Lung microvascular endothelial cell (primary cell): ENCODE data around the gene EXOC5. TPM values are rescaled to one million over a fixed set of nuclear protein-coding genes. Genes with fewer than 3 reads are reported as not detected.
"Not testable (repeated sequence)": the region's sequence is repeated elsewhere in the genome, so short reads cannot be mapped to it uniquely, and the experiment has no call there.

Experiments used
- DNase-seq, 2 donors: peaks; one replicate each; pipeline versions ENCODE4 v3.0.0 to v3.0.0-alpha.2; 2010; ENCODE audit warnings: low read depth in 2 of 2
- total RNA-seq: library from RNA; depleted of rRNA; stranded (reverse); fragments of >200 nt; gene quantifications from 2 replicates; pipeline ENCODE4 v1.2.1, GENCODE V29; 2014

EXOC5 gene
- total RNA-seq, 1 donor from 2014 or later: 25.2 TPM

DNA sequence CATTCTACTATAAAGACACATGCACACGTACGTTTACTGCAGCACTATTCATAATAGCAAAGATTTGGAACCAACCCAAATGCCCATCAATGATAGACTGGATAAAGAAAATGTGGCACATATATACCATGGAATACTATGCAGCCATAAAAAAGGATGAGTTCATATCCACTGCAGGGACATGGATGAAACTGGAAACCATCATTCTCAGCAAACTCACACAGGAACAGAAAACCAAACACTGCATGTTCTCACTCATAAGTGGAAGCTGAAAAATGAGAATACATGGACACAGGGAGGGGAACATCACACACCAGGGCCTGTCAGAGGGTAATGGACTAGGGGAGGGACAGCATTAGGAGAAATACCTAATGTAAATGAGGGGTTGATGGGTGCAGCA lies 10.5 kb downstream of the EXOC5 start:
- not testable (repeated sequence) for DNase-seq

DNA sequence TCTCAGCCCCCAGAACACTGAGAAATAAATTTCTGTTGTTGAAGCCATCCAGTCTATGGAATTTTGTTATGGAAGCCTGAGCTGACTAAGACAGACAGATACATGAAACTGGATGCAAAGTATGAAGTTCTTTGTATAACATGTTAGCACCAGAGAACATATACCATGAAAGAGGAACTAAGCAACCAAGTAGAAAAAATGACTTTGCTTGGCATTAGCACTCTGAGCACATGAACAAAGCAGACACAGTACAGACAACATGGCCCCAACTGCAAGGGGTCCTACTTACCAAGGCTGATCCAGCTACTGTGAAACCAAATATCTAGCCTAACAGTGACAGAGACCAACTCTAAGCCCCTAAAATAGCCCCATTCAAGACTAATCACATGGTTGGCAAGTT lies 13.8 kb downstream of the EXOC5 start:
- DNase-seq: no peak

DNA sequence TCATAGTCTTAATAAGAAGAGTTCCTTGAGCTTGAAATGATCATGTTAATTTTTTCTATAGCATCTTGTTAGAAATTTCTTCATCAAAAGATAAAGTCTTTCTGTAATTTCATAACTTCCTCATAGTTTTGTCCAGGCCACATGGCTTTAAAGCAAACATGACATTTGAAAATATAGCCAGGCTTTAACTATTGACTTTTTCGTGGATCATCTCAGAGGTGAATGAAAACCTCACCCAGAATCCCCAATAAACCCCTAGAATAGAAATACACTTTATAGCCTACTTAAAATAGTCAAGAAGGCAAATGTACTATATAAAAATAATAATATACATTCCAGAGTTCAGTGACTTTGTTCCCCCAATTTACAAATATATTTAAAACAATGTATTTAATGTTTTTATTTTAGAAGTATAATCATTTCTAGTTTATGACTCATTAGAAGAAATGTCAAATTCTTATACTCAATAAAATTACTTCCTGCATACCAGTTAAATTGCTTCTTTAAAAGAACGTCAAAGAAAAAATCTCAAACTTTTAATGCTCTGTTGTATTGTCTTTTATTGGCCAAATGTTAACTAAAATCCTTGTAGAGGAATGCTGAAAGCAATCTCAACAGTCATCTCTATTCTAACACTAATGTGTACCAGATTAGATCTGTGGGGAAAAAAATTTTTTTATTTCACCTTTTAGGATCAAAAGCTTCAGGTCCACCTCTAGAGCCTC lies 21.6 kb downstream of the EXOC5 start:
- DNase-seq: no peak

DNA sequence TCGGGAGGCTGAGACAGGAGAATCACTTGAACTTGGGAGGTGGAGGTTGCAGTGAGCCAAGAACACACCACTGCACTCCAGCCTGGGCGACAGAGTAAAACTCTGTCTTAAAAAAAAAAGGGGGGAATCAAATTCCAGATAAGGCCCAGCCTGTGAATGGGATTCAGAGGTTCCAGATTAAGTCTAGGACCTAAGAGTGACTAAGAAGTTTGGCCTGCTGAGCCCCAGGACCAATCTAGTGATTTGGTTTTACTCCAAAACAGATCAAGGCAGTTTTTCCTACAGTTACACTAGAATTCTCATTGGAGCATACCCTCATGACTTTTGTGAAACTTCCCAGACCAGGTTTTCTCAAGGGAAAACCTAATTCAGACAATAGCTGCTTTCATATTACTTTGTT lies 22.8 kb downstream of the EXOC5 start:
- DNase-seq: no peak

DNA sequence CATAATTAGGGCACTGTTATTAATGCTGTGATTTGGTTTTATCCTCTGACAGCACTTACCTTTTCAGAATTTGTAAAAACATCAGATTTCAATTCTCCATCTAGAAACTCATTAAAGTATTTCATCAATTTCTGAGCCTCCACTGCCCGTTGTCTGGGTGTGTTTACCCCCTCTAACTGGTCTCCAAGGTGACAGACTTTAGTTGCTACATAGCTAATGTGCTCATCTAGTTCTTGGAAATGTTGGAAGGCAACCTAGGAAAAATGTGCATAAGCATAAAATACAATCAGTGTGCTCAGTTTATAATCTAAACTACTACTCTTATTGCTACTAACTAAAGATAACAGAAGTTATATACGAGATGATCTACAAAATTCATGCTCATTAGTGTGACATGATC lies 24.6 kb downstream of the EXOC5 start:
- DNase-seq: peak in 1 of 2 donors; percentile 5

DNA sequence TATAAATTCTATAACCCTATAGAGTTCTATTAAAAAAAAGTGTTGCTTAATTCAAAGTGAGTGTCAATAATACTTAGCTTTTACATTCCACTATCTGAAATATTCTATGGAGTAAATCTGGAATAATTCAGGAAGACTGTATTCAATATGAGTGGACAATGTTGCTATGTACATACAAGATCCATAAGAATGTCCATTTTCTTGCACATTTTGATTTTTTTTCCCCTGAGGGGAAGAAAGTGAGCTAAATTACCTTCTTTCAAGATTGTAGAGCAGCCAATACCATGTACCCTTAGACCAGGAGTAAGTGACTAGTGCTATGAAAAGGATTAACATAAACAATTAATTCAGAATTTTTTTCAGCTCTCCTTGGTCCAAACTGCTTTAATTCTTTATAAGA lies 25.4 kb downstream of the EXOC5 start:
- no peak for DNase-seq

DNA sequence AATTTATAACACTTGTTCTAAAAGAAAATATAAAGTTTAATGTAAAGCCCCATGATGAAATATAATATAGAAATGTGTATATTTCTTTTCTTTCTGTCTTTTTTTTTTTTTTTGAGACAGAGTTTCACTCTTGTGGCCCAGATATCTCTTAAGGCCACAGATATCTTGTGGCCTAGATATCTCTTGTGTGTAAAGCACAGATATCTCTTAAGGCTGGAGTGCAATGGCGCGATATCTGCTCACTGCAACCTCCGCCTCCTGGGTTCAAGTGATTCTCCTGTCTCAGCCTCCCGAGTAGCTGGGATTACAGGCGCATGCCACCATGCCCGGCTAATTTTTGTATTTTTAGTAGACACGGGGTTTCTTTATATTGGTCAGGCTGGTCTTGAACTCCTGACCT lies 28.6 kb downstream of the EXOC5 start:
- DNase-seq: not testable (repeated sequence)

DNA sequence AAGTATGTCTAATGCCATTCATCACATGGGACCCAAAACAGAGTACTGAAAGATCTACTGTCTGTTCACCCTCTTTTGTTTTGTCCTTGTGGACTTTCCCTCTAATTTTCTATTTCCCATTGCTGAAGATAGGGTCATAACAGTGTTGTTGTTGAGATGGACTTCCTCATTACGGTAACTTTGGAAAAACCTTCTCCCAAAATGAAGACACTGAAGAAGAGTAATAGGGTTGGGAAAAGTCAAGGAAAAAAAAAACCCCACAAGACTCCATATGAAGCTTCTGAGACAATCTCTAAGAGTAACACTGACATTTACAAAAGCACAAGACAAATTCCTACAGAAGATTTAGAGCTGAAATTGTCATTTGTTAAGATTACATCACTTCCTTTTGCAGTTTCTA lies 36.7 kb downstream of the EXOC5 start:
- no peak for DNase-seq

DNA sequence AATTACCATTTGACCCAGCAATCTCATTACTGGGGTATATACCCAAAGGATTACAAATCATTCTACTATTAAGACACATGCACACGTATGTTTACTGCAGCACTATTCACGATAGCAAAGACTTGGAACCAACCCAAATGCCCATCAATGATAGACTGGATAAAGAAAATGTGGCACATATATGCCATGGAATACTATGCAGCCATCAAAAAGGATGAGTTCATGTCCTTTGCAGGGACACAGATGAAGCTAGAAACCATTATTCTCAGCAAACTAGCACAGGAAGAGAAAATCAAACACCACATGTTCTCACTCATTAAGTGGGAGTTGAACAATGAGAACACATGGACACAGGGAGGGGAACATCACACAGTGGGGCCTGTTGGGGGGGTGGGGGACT lies 40.4 kb downstream of the EXOC5 start:
- DNase-seq: not testable (repeated sequence)

DNA sequence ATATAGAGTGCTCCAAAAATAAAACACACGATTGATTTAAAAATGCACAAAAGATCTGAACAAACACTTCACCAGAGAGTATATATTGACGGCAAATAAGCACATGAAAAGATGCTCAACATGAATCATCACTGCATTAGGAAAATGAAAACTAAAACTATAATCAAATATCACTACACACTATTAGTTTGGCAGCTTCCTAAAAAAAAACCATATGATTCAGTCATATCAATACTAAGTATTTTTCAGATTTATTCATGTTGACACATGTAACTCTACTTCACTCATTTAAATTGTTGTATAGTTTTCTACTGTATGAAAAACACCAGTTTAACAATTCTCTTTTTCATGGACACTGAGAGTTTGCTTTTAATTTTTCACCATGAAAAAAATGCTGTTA lies 41.6 kb downstream of the EXOC5 start:
- no peak for DNase-seq

DNA sequence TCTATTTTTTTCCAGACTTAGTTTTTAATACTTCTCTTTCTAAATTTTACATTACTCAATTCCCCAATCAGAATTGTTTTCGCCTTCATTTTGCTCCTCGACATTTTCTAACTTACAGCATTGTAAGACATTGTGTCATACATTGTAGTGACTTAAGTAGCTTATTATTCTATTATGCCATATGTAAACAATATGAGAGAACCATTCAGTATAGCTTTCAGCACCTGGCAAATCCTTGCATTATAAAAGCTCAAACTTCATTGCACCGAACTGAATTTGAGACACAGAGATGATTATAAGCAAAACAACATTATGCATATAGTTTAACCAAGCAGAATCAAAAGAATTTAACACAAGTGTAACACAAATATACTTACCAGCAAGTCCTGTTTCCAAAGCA lies 46.8 kb downstream of the EXOC5 start:
- no peak for DNase-seq

DNA sequence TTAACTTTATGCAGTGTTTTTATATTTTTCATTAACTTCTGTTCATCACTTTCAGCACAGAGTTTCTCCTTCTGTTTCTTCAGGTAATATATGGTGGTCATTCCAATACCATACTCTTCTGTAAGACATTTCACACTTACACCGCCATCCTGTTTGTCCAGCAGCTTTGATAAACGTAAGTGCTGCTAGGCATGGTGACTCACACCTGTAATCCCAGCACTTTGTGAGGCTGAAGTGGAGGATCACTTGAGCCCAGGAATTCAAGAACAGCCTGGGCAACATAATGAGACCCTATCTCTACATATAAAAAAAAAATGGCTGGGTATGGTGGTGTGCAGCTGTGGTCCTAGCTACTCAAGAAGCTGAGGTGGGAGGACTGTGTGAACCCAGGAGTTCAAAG lies 55.8 kb downstream of the EXOC5 start:
- DNase-seq: no peak

DNA sequence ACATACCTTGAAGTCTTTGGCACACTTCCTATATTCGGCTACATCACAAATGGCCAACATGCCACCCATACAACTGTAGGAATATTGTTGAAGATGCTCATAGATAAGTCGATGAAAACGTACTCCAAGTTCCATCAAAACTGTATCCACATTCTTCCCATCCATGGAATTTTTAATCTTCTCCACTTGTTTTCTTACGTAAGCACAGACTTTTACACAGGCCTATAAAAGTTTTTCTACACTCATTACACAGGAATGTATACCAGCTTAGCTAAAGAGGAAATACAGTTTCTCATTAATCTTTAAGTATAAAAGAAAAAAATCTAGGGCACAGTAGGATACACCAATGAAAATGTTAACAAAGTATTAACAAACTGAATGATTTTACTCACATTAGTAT lies 59.1 kb downstream of the EXOC5 start:
- peak in 1 of 2 donors; percentile 24 for DNase-seq

DNA sequence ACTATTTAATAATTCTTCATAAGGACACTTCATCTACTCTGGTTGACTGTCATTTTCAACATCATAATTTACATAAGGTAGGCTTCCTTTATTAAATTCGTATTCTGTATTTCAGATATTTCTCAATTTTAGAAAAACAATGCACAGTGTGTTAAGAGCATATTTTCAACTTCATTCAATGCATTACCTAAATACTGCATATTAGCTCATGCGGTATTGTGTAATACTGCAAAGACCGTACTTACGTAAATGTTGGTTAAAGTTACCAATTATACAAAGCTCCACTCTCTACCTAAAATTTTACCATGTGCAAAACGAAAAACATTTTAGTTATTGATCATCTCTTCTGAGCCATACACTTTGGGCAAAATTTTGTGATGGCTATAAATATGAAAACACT lies 62.8 kb downstream of the EXOC5 start:
- DNase-seq: no peak

DNA sequence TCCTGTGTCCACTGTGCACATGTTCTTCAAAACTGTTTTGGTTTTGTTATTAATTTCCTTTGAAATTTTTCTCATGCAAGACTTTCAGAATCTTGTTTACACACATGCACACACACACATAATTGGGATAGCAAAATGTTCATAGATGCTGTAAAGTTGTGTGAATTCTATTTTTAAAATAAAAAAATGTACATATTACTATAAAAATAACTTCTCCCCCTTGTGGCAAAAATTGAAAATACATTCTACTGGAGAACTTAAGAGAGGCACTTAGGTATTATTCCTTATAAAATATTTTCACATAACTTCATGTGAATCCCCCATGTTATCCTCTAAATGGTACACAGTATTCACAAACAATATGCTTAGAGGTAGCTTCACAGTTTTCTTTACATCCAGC lies 66.0 kb downstream of the EXOC5 start:
- not testable (repeated sequence) for DNase-seq

DNA sequence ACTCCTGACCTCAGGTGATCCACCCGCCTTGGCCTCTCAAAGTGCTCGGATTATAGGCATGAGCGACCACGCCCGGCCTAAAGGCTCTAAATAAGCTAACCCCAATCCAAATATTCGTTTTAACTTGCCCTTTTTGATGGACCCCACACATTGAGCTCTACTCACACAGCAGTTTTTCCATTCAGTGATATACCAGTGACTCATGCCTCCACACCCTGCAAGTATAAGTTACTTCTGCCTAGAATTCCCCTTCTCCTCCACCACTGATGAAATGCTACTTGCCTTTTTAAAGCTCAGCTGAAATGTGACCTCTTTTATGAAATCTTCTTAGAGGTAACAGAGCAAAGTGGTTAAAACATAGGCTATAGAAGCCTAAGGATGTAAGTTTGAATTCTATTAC lies 68.8 kb downstream of the EXOC5 start:
- peak in 1 of 2 donors; percentile 12 for DNase-seq

DNA sequence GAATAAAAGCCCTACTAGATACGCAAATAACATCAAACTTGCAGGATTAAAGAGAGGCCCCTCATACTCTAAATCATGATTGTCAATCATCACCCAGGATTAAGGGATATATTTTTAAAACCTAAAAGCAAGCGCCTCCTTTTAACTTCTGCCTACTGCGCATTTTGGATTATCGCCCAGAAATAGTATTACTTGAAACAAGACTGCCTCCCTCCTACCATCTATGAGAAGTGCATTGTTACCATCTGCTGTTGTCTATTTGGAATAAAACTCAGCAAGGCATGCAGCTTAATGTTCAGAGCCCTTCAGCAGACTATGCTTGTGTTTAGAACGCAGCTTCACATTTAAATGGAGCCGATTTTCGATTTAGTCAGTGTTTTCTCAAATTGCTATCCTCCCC lies 79.6 kb downstream of the EXOC5 start:
- DNase-seq: no peak

DNA sequence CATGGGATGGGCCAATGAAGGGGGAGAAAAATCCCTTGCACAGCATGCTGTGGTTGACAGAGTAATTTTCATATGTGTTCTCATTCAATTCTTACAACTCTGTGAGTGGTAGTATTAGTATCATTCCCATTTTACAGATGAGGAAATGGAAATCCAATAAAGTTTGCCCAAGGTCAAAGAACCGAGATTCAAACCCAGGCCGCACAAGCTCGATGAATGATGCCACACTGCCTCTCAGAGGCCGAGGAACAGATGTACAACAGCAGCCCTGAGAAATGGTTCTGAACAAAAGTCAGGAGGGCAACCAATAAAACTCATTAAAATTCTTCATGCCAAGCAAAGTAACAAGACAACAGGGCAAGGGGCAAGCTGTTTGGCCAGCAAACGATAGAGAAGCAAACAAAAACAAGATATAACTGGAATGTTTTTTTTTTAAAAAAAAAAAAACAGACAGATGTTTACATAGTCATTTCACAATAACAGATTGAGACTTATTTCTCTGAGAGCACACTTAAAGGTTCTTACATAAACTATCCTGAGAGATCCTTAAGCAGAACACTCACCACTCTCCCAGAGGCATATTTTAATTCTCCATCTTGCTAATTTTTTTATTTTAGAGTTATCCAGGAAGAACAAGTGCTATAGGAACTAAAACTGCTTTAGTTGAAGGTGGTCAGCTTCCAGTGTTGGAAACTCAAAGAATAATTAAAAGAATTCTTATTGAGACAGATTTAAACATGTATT lies 85.8 kb downstream of the EXOC5 start:
- DNase-seq: no peak

DNA sequence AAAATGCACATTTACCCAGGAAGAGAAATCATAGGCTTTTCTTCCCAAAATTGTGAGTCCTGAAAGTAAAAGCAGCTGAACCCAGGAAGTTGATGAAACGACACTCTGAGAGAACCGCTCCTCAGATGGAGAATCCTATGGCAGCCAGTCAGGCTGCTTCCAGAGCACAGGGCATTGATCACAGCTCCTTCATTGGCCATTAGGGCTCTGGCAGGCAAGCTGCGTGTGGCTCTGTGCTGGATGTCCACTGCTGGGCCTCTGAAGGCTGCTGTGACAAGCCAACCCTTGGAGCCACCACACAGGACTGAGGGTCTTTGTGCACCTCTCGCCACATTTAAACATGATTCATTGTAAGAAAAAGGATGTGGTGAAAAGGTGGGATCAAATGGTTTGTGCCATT lies 89.4 kb downstream of the EXOC5 start:
- DNase-seq: no peak

DNA sequence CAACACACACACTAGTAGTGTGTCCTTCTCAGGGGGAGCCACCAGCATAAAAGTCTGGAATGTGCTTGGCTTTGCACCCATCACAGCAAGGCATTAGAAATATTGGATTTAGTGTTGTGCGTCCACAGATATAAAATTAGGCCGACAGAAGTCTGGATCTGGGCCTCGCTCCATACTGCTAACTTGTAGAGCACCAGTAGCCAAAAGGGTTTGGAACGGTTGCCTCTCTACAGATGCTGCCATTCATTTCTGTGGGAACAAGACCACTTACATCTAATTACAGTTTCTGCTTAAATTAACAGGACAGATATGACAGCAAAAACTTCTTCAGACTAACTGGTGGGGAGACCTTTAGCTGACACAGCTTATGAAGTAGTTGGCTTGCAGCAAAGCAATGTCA lies 94.2 kb downstream of the EXOC5 start:
- no peak for DNase-seq

DNA sequence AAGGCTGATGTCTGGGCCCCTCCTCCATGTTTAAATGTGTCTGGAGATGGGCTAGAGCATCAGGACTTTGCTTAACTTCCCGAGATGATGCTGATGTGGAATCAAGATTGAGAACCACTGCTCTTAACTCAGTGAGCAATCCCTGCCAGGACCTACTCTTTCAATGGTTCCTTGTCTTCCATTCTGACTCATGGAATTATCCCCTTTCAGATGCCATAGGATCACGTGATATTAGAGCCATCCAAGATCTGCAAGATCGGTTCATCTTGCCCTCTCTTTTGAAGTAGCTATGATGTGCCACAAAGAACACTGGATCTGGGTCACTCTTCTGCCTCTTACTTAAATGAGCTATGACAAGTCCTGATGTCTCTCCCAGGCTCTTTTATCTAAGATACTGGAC lies 96.8 kb downstream of the EXOC5 start:
- DNase-seq: no peak

DNA sequence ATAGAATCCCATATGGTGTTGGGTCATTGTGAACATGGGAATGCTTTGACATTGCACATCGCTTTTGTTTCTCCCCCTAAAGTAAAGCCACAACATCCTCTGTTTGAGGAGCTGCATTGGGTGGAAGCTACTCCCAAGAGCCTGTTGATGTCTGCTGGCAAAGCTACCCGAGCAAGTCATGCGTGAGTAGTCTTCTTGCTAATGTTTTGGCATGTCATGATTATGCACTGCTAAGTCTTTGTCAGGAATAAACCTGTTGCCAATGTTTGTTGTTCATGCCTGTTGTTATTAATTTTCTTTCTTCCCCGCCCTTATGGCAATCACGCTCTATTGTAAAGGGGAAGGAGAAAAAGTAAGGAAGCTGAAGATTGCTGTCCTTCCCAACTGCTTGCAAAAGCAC lies 97.3 kb downstream of the EXOC5 start:
- DNase-seq: no peak

DNA sequence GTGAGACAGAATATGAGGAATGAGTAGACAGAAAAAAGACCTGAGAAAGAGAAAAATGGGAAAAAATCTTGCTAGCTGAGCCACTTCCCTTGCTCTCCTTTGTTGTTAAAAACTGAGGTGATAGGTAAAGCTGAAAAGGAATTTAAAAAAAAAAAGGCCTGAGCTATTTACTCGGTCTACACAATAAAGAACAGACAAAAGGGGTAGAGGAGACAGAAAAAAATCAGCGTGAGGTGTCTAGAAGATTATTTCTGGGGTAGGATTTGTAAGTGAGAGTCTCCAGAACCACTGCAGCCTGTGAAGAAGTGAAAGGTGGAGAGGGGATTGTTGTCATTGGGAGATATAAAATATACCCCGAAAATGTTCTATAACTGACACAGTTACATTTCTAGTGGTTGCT lies 98.8 kb downstream of the EXOC5 start:
- no peak for DNase-seq
